ENCODE measurements around the gene PRG2. TPM values are rescaled to one million over a fixed set of nuclear protein-coding genes. Genes with fewer than 3 reads are reported as not detected.

Gene PRG2
- total and polyA plus RNA-seq, 2 of the 13 experiments (the other 11 are each of a cell fraction or from before 2014, with no cell fraction given) = not detected

GRCh38 chr11:57424792-57425564 lies 34.5 kb upstream of the PRG2 start (continued):
- TF ChIP-seq JDP2 (CRISPR knock-in tag; IDR thresholded peaks at IDR 0.05; ENCODE audit: borderline replicate concordance) (no peak), DMAP1 (CRISPR knock-in tag; IDR thresholded peaks at IDR 0.05) (no peak), NRL (CRISPR knock-in tag; IDR thresholded peaks at IDR 0.05; ENCODE audit: borderline replicate concordance) (no peak), MAX (IDR thresholded peaks at IDR 0.05) (peak; percentile 32; the same call in 1 of the 2 replicates), TBL1XR1 (IDR thresholded peaks at IDR 0.05; ENCODE audit: borderline replicate concordance, low read length, partially characterized antibody) (no peak), ZNF780A (CRISPR knock-in tag; IDR thresholded peaks at IDR 0.05) (no peak), ZNF629 (CRISPR knock-in tag; conservative IDR thresholded peaks at IDR 0.05) (no peak), ERF (CRISPR knock-in tag; IDR thresholded peaks at IDR 0.05) (no peak), ETV5 (CRISPR knock-in tag; IDR thresholded peaks at IDR 0.05; ENCODE audit: borderline replicate concordance) (peak; percentile 75; the same call in 1 of the 2 replicates)
- TF ChIP-seq, protein P1, sequence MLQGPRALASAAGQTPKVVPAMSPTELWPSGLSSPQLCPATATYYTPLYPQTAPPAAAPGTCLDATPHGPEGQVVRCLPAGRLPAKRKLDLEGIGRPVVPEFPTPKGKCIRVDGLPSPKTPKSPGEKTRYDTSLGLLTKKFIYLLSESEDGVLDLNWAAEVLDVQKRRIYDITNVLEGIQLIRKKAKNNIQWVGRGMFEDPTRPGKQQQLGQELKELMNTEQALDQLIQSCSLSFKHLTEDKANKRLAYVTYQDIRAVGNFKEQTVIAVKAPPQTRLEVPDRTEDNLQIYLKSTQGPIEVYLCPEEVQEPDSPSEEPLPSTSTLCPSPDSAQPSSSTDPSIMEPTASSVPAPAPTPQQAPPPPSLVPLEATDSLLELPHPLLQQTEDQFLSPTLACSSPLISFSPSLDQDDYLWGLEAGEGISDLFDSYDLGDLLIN (CRISPR knock-in tag; IDR thresholded peaks at IDR 0.05; ENCODE audit: borderline replicate concordance) = no peak

DNA sequence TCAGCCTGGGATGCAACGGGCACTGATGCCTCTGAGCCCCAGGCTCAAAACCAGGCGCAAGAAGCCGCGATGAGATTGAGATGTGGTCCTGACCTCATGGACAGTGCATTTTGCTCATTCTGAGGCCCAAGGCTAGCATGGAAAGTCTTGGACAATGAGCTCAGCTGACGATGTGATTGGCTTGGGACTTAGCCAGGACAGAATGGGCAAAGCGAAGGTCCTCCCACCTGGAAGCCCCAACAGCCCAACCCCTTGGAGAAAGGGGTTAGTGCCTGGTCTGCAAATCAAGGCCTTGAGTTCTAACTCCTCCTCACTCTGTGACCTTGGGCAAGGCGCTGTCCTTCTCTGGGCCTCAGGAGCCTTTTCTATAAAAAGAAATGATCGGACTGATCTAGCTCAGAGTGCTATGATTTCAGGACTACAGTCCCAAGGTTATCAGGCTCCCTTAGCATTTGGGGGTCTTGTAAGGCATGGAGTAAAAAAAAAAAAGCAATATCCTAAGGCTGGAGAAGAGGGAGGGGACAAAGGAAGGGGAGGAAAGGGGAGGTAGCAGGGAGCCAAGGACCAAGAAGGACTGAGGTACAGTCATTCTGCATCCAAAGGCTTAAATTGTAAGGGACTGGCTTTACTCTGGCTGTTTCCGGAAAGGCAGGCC lies 33.8 kb upstream of the PRG2 start:
- intact Hi-C loops (cut with micrococcal nuclease; ENCODE audit: unreplicated experiment) = no loop called here
- BruUV-seq (replicated peaks) = no TSS peak
- H3K9me3 ChIP-seq (ENCODE audit: low read length) = no peaks in the 10 kb centered on the region
- DNase-seq (ENCODE audit: low spot score) = no peak
- peaks cover 39% of the 10 kb centered on the region for H3K4me1 ChIP-seq (ENCODE audit: insufficient read depth, low read length)
- no peaks in the 10 kb centered on the region for H3K36me3 ChIP-seq (replicated peaks in 1 of 2; ENCODE audit: control insufficient read depth in 1 of 2, insufficient read depth in 2 of 2, low read length in 2 of 2)
- in situ Hi-C loops (cut with HindIII; ENCODE audit: extremely low pct_ligation_motif_present, low pct_unique_long_range_greater_than_20kb) = no loop called here
- no peak for ATAC-seq
- peaks cover 2% of the 10 kb centered on the region in 2 experiments; a peak in 2 of 5 replicates for H3K27me3 ChIP-seq (ENCODE audit: control insufficient read depth in 1 of 2, insufficient read depth in 2 of 2, low read length in 2 of 2)
- H3K9ac ChIP-seq (ENCODE audit: insufficient read depth, low read depth, low read length) = no peak overlapping the region
- WGBS (ENCODE audit: low lambda C conversion rate) = 65% methylated on average over 6 of the region's 9 CpGs
- peak overlapping the region; percentile 24; the same call in 1 of the 2 replicates for H3K4me2 ChIP-seq (ENCODE audit: low read depth, low read length)
- FAIRE-seq = no peak
- H3K27ac ChIP-seq (ENCODE audit: extremely low read length, insufficient read depth, low read length) = no peak overlapping the region
- H3K79me2 ChIP-seq (ENCODE audit: insufficient read depth, low read length) = no peaks in the 10 kb centered on the region
- H2AFZ ChIP-seq (ENCODE audit: low read length) = no peak overlapping the region
- H3K4me3 ChIP-seq (replicated peaks in 1 of 3; ENCODE audit: insufficient read depth in 1 of 3, low read depth in 2 of 3, low read length in 3 of 3) = 0 out of 6 replicates have a peak overlapping the region, but pooled peaks of 1 of the 3 experiments have one; percentile 12
- ChIA-PET POLR2A (no interaction called here), CTCF (ENCODE audit: low intra/inter-chr PET ratio, low total read pairs) (no interaction called here)
- no peaks in the 10 kb centered on the region for H4K20me1 ChIP-seq (ENCODE audit: insufficient read depth, low read length)
- TF ChIP-seq ZNF768 (CRISPR knock-in tag; IDR thresholded peaks at IDR 0.05) (peak; percentile 19; the same call in 1 of the 2 replicates), ZNF460 (CRISPR knock-in tag; IDR thresholded peaks at IDR 0.05; ENCODE audit: borderline replicate concordance) (no peak), SPEN (CRISPR knock-in tag; IDR thresholded peaks at IDR 0.05; ENCODE audit: low read depth) (no peak), ZNF547 (CRISPR knock-in tag; IDR thresholded peaks at IDR 0.05) (peak; percentile 11; the same call in 1 of the 2 replicates)
